Measurements from ENCODE around the gene ERAP2. TPM values are rescaled to one million over a fixed set of nuclear protein-coding genes. Genes with fewer than 3 reads are reported as not detected.

Gene ERAP2, protein sequence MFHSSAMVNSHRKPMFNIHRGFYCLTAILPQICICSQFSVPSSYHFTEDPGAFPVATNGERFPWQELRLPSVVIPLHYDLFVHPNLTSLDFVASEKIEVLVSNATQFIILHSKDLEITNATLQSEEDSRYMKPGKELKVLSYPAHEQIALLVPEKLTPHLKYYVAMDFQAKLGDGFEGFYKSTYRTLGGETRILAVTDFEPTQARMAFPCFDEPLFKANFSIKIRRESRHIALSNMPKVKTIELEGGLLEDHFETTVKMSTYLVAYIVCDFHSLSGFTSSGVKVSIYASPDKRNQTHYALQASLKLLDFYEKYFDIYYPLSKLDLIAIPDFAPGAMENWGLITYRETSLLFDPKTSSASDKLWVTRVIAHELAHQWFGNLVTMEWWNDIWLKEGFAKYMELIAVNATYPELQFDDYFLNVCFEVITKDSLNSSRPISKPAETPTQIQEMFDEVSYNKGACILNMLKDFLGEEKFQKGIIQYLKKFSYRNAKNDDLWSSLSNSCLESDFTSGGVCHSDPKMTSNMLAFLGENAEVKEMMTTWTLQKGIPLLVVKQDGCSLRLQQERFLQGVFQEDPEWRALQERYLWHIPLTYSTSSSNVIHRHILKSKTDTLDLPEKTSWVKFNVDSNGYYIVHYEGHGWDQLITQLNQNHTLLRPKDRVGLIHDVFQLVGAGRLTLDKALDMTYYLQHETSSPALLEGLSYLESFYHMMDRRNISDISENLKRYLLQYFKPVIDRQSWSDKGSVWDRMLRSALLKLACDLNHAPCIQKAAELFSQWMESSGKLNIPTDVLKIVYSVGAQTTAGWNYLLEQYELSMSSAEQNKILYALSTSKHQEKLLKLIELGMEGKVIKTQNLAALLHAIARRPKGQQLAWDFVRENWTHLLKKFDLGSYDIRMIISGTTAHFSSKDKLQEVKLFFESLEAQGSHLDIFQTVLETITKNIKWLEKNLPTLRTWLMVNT
- total RNA-seq (2016; rRNA removed; fragmentation: Illumina TruSeq; extraction: Trizol) (12.8 and 16.6 TPM in 2 replicates), polyA plus RNA-seq (2011; rRNA removed) (12.5 and 12.8 TPM in 2 replicates), polyA minus RNA-seq (2011; rRNA and poly(A)+ RNA removed; ENCODE audit: low replicate concordance) (14.6 and 24.3 TPM in 2 replicates), Bru-seq, nascent RNA (percentile 54 among the genes with signal in this experiment), BruChase-seq, experiment 1, labeled RNA remaining after a 6-hour chase (percentile 58 among the genes with signal in this experiment), BruChase-seq, experiment 2, labeled RNA remaining after a 2-hour chase (percentile 54 among the genes with signal in this experiment)
- 2.9 and 3.2 TPM in 2 replicates for total RNA-seq (2016; cell fraction: cytosol; rRNA removed; fragmentation: Illumina TruSeq; extraction: Trizol; ENCODE audit: low read depth)
- 12.2 and 17.5 TPM in 2 replicates for total RNA-seq (2016; cell fraction: insoluble cytoplasmic fraction; rRNA removed; fragmentation: Illumina TruSeq; extraction: Trizol)
- 4.6 and 5.8 TPM in 2 replicates for total RNA-seq (2016; cell fraction: membrane; rRNA removed; fragmentation: Illumina TruSeq; extraction: Trizol)
- total RNA-seq (2016; cell fraction: nucleus; rRNA removed; fragmentation: Illumina TruSeq; extraction: Trizol): 24.6 and 25.0 TPM in 2 replicates
- 6.7 and 9.8 TPM in 2 replicates for polyA plus RNA-seq (2011; cell fraction: cytosol; rRNA removed)
- 4.3 and 5.6 TPM in 2 replicates for polyA plus RNA-seq (2011; cell fraction: nucleus; rRNA removed)
- polyA plus RNA-seq (2012): 6.6 and 7.6 TPM in 2 replicates
- 0.45 and 0.54 TPM in 2 replicates for polyA plus RNA-seq (2016; cell fraction: cytosol; fragmentation: Illumina TruSeq; extraction: Trizol; ENCODE audit: low read depth)
- polyA plus RNA-seq (2016; cell fraction: insoluble cytoplasmic fraction; fragmentation: Illumina TruSeq; extraction: Trizol; ENCODE audit: low read depth): 7.8 and 8.4 TPM in 2 replicates
- polyA plus RNA-seq (2016; cell fraction: membrane; fragmentation: Illumina TruSeq; extraction: Trizol; ENCODE audit: low read depth): 1.5 and 2.1 TPM in 2 replicates
- 15.5 and 16.2 TPM in 2 replicates for polyA plus RNA-seq (2016; cell fraction: nucleus; fragmentation: Illumina TruSeq; extraction: Trizol; ENCODE audit: insufficient read depth, low read depth)
- 9.4 and 9.8 TPM in 2 replicates for polyA minus RNA-seq (2011; cell fraction: cytosol; rRNA and poly(A)+ RNA removed)
- polyA minus RNA-seq (2011; cell fraction: nucleus; rRNA and poly(A)+ RNA removed): 29.4 and 34.1 TPM in 2 replicates
- long read RNA-seq, experiment 1, full-length matches to known transcripts: 2 of 6 reads
- long read RNA-seq, experiment 1, partial matches to known transcripts: 1 of 6 reads
- long read RNA-seq, experiment 1, other reads (novel, unspliced or antisense): 3 of 6 reads
- long read RNA-seq, experiment 2, full-length matches to known transcripts: 1 of 11 reads
- long read RNA-seq, experiment 2, partial matches to known transcripts: 0 of 11 reads
- long read RNA-seq, experiment 2, other reads (novel, unspliced or antisense): 10 of 11 reads

DNA sequence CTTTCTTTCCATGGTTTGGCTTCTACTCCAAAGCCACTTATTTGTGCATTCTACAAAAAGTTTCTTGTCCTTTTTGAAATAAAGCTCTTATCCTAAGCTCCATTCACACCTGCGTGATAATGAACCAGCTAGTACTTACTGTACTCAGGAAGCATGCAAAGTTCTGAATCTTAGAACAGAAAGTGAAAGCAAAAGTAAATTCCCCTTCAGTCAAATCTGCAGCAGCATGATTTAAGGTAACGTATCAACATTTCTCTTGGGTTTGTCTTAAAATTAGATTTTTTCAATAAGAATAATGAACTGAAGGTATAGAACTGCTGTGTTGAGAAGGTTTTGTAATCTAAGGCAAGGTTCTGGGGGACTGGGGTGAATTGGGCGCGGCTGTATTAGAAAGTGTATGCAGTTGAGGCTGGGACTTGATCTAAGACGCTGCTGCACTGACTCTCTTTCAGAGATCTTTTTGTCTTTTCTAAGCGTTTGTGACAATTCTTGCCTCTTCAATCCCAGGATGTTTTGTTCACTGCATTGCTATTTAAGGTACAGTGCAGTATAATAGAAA, at the start of gene ERAP2:
ERAP2 (plus strand) TSS at position 209 of the 559 bp plus-strand sequence. CDS start 3,186 bp downstream, outside the sequence.
- in situ Hi-C loops (cut with HindIII; ENCODE audit: extremely low pct_ligation_motif_present, low pct_unique_long_range_greater_than_20kb) (loop anchor here (10.0 kb wide), 1 partner anchor 288 kb away; no protein-coding TSS in a partner anchor), intact Hi-C loops (cut with micrococcal nuclease; ENCODE audit: unreplicated experiment) (loop anchor here (1.0 to 5.0 kb wide), 2 partner anchors 58 to 69 kb away; partner anchors contain the start of gene ERAP1)
- H3K4me3 ChIP-seq (replicated peaks in 1 of 3; ENCODE audit: insufficient read depth in 1 of 3, low read depth in 2 of 3, low read length in 3 of 3): peak within 1 kb of the TSS; percentile 71 to 88 (median 71)
- no peaks in the 10 kb centered on the region for H3K79me2 ChIP-seq (ENCODE audit: insufficient read depth, low read length)
- H3K4me1 ChIP-seq (ENCODE audit: insufficient read depth, low read length): peaks cover 24% of the 10 kb centered on the region
- H3K9ac ChIP-seq (ENCODE audit: insufficient read depth, low read depth, low read length): peak within 1 kb of the TSS; percentile 66
- POLR2A ChIA-PET: interaction anchor here (2.0 to 4.5 kb wide), 2 partner anchors 60 to 68 kb away, joined by 12 to 16 read pairs; partner anchors contain the start of genes ERAP1 and LNPEP
- peak; percentile 59 for ATAC-seq
- FAIRE-seq: peak; percentile 55
- peak; percentile 25 for DNase-seq (ENCODE audit: low spot score)
- BruUV-seq (replicated peaks): no TSS peak
- no peaks in the 10 kb centered on the region for H4K20me1 ChIP-seq (ENCODE audit: insufficient read depth, low read length)
- peak within 1 kb of the TSS; percentile 58 for H3K27ac ChIP-seq (ENCODE audit: extremely low read length, insufficient read depth, low read length)
- CTCF ChIA-PET (ENCODE audit: low intra/inter-chr PET ratio, low total read pairs): no interaction called here
- no peaks in the 10 kb centered on the region for H3K9me3 ChIP-seq (ENCODE audit: low read length)
- peak within 1 kb of the TSS; percentile 91 for H2AFZ ChIP-seq (ENCODE audit: low read length)
- H3K36me3 ChIP-seq (replicated peaks in 1 of 2; ENCODE audit: control insufficient read depth in 1 of 2, insufficient read depth in 2 of 2, low read length in 2 of 2): no peaks in the 10 kb centered on the region
- no peaks in the 10 kb centered on the region for H3K27me3 ChIP-seq (ENCODE audit: control insufficient read depth in 1 of 2, insufficient read depth in 2 of 2, low read length in 2 of 2)
- 4% methylated on average over 6 of the region's 6 CpGs for WGBS (ENCODE audit: low lambda C conversion rate)
- peak within 1 kb of the TSS; percentile 74 for H3K4me2 ChIP-seq (ENCODE audit: low read depth, low read length)
- TF ChIP-seq TAF1 (CRISPR knock-in tag; IDR thresholded peaks at IDR 0.05) (peak; percentile 15; the same call in 1 of the 2 replicates), ZFX (CRISPR knock-in tag; IDR thresholded peaks at IDR 0.05; ENCODE audit: low read depth) (0 out of 2 replicates have a peak, but pooled peaks have one; percentile 9), CENPT (CRISPR knock-in tag; IDR thresholded peaks at IDR 0.05; ENCODE audit: low read depth) (no peak), ZNF292 (CRISPR knock-in tag; IDR thresholded peaks at IDR 0.05; ENCODE audit: borderline replicate concordance, low read depth) (0 out of 2 replicates have a peak, but pooled peaks have one; percentile 49), KAT8 (CRISPR knock-in tag; IDR thresholded peaks at IDR 0.05) (peak; percentile 43; the same call in 1 of the 2 replicates)
- TF ChIP-seq, protein P1, sequence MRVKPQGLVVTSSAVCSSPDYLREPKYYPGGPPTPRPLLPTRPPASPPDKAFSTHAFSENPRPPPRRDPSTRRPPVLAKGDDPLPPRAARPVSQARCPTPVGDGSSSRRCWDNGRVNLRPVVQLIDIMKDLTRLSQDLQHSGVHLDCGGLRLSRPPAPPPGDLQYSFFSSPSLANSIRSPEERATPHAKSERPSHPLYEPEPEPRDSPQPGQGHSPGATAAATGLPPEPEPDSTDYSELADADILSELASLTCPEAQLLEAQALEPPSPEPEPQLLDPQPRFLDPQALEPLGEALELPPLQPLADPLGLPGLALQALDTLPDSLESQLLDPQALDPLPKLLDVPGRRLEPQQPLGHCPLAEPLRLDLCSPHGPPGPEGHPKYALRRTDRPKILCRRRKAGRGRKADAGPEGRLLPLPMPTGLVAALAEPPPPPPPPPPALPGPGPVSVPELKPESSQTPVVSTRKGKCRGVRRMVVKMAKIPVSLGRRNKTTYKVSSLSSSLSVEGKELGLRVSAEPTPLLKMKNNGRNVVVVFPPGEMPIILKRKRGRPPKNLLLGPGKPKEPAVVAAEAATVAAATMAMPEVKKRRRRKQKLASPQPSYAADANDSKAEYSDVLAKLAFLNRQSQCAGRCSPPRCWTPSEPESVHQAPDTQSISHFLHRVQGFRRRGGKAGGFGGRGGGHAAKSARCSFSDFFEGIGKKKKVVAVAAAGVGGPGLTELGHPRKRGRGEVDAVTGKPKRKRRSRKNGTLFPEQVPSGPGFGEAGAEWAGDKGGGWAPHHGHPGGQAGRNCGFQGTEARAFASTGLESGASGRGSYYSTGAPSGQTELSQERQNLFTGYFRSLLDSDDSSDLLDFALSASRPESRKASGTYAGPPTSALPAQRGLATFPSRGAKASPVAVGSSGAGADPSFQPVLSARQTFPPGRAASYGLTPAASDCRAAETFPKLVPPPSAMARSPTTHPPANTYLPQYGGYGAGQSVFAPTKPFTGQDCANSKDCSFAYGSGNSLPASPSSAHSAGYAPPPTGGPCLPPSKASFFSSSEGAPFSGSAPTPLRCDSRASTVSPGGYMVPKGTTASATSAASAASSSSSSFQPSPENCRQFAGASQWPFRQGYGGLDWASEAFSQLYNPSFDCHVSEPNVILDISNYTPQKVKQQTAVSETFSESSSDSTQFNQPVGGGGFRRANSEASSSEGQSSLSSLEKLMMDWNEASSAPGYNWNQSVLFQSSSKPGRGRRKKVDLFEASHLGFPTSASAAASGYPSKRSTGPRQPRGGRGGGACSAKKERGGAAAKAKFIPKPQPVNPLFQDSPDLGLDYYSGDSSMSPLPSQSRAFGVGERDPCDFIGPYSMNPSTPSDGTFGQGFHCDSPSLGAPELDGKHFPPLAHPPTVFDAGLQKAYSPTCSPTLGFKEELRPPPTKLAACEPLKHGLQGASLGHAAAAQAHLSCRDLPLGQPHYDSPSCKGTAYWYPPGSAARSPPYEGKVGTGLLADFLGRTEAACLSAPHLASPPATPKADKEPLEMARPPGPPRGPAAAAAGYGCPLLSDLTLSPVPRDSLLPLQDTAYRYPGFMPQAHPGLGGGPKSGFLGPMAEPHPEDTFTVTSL (CRISPR knock-in tag; IDR thresholded peaks at IDR 0.05; ENCODE audit: borderline replicate concordance): no peak

Data from HepG2 (cell line).